ENCODE data around the gene GPRC5C. TPM values are rescaled to one million over a fixed set of nuclear protein-coding genes. Genes with fewer than 3 reads are reported as not detected.

Gene GPRC5C
- total RNA-seq, 1 experiment from 2014 or later, result 63.4 TPM

- no peak for DNase-seq (ENCODE audit: low spot score)
These were observed 991 bp downstream of the GPRC5C start for GRCh38 chr17:74432766-74433391.

GRCh38 chr17:74433421-74434121, 1.7 kb downstream of the GPRC5C start:
- DNase-seq (ENCODE audit: low spot score), result no peak

- no peak for DNase-seq (ENCODE audit: low spot score)
These were observed 4.0 kb downstream of the GPRC5C start for GRCh38 chr17:74435775-74436359.

GRCh38 chr17:74437702-74438101, 5.8 kb downstream of the GPRC5C start:
- DNase-seq (ENCODE audit: low spot score), result no peak

- DNase-seq (ENCODE audit: low spot score), result no peak
These were observed 8.0 kb downstream of the GPRC5C start for GRCh38 chr17:74439691-74440567.

GRCh38 chr17:74441537-74441936, 9.6 kb downstream of the GPRC5C start:
- DNase-seq (ENCODE audit: low spot score), result no peak

- no peak for DNase-seq (ENCODE audit: low spot score)
These were observed 10.4 kb downstream of the GPRC5C start for GRCh38 chr17:74442291-74442669.

- no peak for DNase-seq (ENCODE audit: low spot score)
These were observed 11.0 kb downstream of the GPRC5C start for GRCh38 chr17:74442670-74443515.

GRCh38 chr17:74443516-74444296, 11.8 kb downstream of the GPRC5C start:
- DNase-seq (ENCODE audit: low spot score), result no peak

GRCh38 chr17:74444406-74444805, 12.5 kb downstream of the GPRC5C start:
- DNase-seq (ENCODE audit: low spot score), result no peak

GRCh38 chr17:74445158-74445557, 13.3 kb downstream of the GPRC5C start:
- no peak for DNase-seq (ENCODE audit: low spot score)

GRCh38 chr17:74446551-74447500, 14.9 kb downstream of the GPRC5C start:
- no peak for DNase-seq (ENCODE audit: low spot score)

GRCh38 chr17:74447628-74448159, 15.8 kb downstream of the GPRC5C start:
- no peak for DNase-seq (ENCODE audit: low spot score)

GRCh38 chr17:74448756-74449155, 16.9 kb downstream of the GPRC5C start:
- no peak for DNase-seq (ENCODE audit: low spot score)

GRCh38 chr17:74449306-74449705, 17.4 kb downstream of the GPRC5C start:
- DNase-seq (ENCODE audit: low spot score), result no peak

GRCh38 chr17:74449773-74450172, 17.9 kb downstream of the GPRC5C start:
- no peak for DNase-seq (ENCODE audit: low spot score)

- DNase-seq (ENCODE audit: low spot score), result no peak
These were observed 18.3 kb downstream of the GPRC5C start for GRCh38 chr17:74450231-74450630.

GRCh38 chr17:74450925-74451403, 19.1 kb downstream of the GPRC5C start:
- DNase-seq (ENCODE audit: low spot score), result no peak

- DNase-seq (ENCODE audit: low spot score), result no peak
These were observed 19.7 kb downstream of the GPRC5C start for GRCh38 chr17:74451557-74451956.
